ENCODE measurements around the gene ZNF19.

ZNF19 gene

GRCh38 chr16:71440669-71441347 lies 48.3 kb downstream of the ZNF19 start:
- no peak for DNase-seq

GRCh38 chr16:71439523-71439922 lies 49.6 kb downstream of the ZNF19 start:
- no peak for DNase-seq

GRCh38 chr16:71436473-71436872 lies 52.7 kb downstream of the ZNF19 start:
- DNase-seq: no peak

- DNase-seq: no peak
These were observed 56.2 kb downstream of the ZNF19 start for GRCh38 chr16:71432906-71433305.

- DNase-seq: no peak
These were observed 57.1 kb downstream of the ZNF19 start for GRCh38 chr16:71431991-71432390.

- no peak for DNase-seq
These were observed 57.9 kb downstream of the ZNF19 start for GRCh38 chr16:71431176-71431575.

GRCh38 chr16:71430744-71431143 lies 58.4 kb downstream of the ZNF19 start:
- no peak for DNase-seq

- no peak for DNase-seq
These were observed 59.5 kb downstream of the ZNF19 start for GRCh38 chr16:71429581-71429980.

GRCh38 chr16:71428883-71429282 lies 60.2 kb downstream of the ZNF19 start:
- no peak for DNase-seq

- no peak for DNase-seq
These were observed 60.7 kb downstream of the ZNF19 start for GRCh38 chr16:71428385-71428784.

GRCh38 chr16:71426880-71427615 lies 62.1 kb downstream of the ZNF19 start:
- DNase-seq: no peak

GRCh38 chr16:71426069-71426879 lies 62.9 kb downstream of the ZNF19 start:
- DNase-seq: no peak

- DNase-seq: no peak
These were observed 63.4 kb downstream of the ZNF19 start for GRCh38 chr16:71425746-71426068.

- no peak for DNase-seq
These were observed 64.5 kb downstream of the ZNF19 start for GRCh38 chr16:71424626-71425025.

GRCh38 chr16:71423865-71424264 lies 65.3 kb downstream of the ZNF19 start:
- no peak for DNase-seq

Data from activated gamma-delta T cell treated with Interleukin-2 at 50 U/mL for 16 hours (primary cell).